Measurements from ENCODE around the gene CMTM2.
"Not testable (repeated sequence)": the region's sequence is repeated elsewhere in the genome, so short reads cannot be mapped to it uniquely, and the experiment has no call there.

CMTM2 gene

DNA sequence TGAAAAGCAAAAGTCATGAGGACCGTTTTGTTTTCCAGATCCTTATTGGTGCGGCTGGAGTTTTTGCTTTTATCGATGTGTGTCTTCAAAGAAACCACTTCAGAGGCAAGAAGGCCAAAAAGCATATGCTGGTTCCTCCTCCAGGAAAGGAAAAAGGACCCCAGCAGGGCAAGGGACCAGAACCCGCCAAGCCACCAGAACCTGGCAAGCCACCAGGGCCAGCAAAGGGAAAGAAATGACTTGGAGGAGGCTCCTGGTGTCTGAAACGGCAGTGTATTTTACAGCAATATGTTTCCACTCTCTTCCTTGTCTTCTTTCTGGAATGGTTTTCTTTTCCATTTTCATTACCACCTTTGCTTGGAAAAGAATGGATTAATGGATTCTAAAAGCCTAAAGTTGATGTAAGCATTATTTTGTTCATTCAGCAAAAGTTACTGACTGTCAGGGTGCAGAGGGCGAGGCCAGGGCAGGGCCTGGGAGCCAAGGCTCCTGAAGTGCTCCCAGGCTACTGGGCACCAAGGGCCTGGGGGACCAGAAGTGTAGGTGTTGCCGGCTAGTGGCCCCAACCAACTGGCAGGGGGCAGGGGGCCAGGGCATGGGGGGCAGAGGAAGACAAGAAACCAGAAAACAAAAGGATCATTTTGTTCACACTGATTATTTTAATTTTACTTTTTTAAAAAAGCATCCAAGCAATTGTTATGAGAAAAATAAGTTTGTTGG lies 8.8 kb downstream of the CMTM2 start:
- no peak for DNase-seq

GRCh38 chr16:66588981-66589713 lies 9.9 kb downstream of the CMTM2 start:
- peak in 1 of 2 experiments; percentile 4 for DNase-seq

DNA sequence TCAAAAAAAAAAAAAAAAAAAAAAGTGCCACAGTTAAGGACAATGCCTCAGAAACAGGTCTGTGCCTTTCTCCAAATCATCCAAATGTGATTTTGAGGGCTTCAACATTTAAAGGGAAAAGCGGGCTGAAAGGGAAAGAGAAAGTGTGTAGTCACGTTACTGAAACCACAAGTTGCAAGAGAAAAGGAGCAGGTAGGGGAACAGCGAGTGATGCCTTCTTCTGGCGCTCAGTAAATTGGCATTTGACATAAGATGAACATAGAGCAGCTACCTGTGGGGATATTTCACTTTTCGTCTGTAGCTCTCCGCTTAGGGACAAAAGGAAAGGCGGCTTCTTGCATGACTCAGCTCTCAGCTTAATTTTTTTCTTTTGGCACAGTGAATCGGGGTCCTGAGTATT lies 11.1 kb downstream of the CMTM2 start:
- DNase-seq = no peak

- DNase-seq = no peak
These were observed 11.8 kb downstream of the CMTM2 start for GRCh38 chr16:66591018-66591417.

GRCh38 chr16:66592241-66592640 lies 13.0 kb downstream of the CMTM2 start:
- no peak for DNase-seq

DNA sequence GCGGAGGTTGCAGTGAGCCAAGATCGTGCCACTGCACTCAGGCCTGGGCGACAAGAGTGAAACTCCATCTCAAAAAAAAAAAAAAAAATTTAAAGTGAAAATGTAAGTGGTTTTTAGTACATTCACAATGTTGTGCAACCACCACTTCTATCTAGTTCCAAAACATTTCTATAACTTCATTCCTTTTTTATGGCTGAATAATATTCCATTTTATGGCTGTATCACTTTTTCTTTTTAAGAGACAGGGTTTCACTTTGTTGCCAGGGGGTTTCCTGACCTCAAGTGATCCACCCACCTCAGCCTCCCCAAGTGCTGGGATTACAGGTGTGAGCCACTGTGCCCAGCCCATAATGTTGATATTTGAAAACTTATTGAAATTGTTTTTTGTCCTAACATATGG lies 13.6 kb downstream of the CMTM2 start:
- no peak for DNase-seq

GRCh38 chr16:66594739-66595138 lies 15.5 kb downstream of the CMTM2 start:
- no peak for DNase-seq

GRCh38 chr16:66596559-66596958 lies 17.3 kb downstream of the CMTM2 start:
- not testable (repeated sequence) for DNase-seq

GRCh38 chr16:66596986-66597848 lies 18.0 kb downstream of the CMTM2 start:
- no peak for DNase-seq

DNA sequence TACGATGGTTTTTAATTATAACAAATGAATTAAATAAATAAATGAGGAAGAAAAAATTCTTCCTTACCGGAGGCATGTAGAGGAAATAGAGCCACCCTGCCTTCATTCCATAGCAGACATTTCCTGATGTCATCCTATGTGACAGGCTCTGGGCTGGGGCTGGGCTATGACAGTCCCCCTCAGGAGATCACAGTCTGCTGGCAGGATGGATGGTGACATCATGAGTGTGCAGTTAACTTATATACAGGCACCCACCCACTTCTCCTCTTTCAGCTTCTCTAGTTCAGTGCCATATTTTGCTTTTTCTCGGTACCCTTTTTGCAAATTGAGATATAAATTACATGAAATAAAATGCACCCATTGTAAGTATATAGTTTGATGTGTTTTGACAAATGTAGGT lies 18.8 kb downstream of the CMTM2 start:
- DNase-seq = no peak

DNA sequence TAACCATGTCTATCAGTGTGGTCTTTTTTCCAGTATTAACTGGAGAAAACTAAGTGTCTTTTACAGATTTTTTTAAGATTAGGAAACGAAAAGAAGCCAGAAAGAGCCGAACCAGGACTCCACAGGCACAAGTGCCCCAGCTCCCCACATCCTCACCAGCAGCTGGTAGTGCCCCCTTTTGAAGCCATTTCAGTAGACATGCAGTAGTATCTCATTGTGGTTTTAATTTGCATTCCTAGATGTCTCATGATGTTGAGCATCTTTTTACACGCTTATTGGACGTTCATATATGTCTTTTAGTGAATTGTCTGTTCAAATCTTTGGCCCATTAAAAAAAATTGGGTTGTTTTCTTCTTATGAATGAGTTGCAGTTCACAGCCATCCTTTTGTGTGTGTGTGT lies 20.5 kb downstream of the CMTM2 start:
- no peak for DNase-seq

DNA sequence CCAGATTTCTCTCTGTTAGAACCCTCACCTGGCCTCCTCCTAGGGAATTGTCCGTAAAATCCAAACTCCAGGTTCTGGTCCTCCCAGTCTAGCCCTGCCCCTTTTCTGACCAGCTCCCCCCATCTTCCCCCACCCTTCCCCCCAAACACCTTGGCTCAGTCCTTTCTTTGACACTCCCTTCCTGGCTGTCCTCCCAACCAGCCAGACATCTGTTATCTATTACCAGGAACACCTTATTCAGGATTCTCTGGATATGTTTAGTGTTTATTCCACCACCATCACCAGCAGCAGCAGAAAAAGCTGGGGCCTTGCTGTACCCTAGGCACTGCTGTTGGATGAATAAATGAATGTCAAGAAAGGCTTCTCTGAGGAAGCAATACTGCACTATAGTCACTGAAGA lies 21.2 kb downstream of the CMTM2 start:
- no peak for DNase-seq

GRCh38 chr16:66601471-66601870 lies 22.2 kb downstream of the CMTM2 start:
- DNase-seq = no peak

DNA sequence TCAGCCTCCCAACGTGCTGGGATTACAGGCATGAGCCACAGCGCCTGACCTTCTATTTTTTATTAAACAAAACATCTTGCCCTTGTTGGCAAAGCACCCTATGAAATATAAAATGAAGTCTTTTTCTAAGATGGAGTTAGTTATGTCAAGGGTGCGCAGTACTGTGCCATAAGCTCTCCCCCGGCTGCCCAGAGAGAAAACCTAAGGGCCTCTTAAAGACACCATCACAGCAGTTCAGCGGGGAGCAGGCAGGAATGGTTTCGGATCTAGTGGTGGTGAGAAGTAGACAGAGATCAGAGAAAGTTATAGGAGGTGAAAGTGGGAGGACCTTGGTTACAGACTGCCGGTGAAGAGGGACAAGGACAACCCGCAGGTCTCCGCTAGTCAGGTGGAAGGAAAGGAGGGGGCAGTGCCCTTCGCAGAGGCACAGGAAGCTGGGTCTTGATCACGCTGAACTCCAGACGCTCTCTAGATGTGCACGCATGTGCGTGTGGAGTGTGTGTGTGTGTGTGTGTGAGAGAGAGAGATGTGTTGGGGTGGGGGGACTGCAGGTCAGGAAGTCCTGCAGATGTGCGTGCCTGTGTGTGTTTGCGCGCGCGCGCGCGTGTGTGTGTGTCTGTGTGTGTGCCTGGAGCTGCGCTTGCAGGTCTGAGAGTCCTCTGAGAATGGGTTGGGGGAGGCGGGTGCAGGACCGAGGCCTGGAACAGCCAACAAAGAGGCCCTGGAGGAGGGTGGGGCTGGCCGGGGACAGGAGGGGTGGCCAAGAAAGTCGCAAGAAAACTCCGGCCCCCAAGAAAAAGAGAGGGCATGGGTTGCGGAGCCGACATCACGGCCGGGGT lies 24.5 kb downstream of the CMTM2 start:
- DNase-seq = peak; percentile 13 to 61

GRCh38 chr16:66604376-66605176 lies 25.3 kb downstream of the CMTM2 start, which contains the start of gene CMTM3:
CMTM3 (plus strand) TSS chr16:66604704; CDS start chr16:66604806, 102 bp downstream.
- DNase-seq = peak; percentile 13 to 68

- DNase-seq = peak in 1 of 2 experiments; percentile 23
These were observed 26.1 kb downstream of the CMTM2 start for GRCh38 chr16:66605177-66605978.

DNA sequence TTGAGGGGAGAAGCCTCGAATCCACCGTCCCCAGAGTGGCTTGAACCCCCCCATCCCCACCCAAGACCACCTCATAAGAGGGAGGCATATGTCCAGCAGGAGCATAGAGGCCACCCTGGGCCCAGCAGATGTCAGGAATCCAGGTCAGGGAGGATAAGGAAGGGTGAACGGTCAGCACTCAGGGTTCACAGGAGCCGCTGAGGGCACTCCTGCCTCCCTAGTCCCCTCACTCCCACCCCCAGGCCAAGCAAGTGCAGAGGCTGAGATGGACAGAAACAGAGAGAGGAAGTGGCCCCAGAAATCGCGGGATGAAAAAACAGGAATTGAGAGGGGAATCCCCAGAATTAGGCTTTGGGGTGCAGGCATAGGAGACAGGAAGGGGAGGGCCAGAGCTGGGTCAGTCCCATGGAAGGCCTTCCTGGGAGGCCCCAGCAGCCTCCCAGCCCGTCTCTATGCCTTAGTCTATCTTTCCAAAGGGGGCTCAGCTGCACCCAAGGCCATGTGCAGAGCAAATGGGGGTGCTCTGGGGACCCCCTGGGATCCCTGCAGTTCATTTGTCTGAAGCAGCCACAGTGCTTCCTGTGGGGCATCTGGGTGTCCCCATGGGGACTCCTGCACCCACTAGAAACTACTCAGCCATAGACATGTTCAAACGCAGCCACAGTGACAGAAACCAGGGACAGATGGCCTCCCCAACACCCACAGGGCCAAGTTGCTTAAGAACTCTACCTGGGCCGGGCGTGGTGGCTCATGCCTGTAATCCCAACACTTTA lies 26.9 kb downstream of the CMTM2 start:
- no peak for DNase-seq

DNA sequence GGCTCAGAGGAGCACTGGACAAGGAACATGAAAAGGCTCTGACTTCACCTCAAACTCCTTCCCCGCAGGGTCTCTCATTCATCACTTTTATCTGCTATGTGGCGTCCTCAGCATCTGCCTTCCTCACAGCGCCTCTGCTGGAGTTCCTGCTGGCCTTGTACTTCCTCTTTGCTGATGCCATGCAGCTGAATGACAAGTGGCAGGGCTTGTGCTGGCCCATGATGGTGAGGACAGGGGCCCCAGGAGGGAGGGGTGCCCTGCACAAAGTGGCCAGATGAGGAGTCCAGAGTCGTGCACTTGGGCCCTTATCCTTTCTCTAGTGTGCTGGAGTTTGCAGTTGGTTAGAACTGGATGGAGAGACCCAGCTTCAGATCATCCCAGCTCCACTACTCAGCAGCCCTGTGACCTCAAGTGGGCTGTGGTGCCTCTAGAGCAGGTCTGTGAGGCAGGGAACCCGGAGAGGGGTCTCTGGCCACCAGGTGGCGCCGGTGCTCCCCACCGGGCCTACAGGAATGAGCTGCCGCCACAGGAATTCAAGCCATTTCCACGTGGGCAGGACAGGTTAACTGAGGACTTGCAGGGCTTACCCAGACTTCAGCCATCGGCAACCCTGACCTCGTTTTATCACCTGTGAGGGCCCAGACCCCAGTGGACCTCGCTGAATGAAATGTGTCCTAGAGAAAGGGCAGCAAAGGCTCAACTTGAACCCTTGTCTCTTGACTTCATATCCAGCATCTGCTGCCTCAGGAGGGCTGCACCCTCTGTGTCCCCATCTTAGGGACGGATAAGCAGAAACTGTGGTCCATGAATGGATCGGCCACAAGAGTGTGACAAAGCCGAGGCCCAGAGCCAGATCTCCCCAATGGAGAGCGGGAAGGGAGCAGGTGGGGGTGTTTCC lies 29.2 kb downstream of the CMTM2 start:
- DNase-seq = peak; percentile 13 to 80

GRCh38 chr16:66609139-66609510 lies 29.9 kb downstream of the CMTM2 start:
- DNase-seq = no peak
